Measurements from ENCODE around the gene ABCC9. TPM values are rescaled to one million over a fixed set of nuclear protein-coding genes. Genes with fewer than 3 reads are reported as not detected.

ABCC9 gene
- total and polyA plus RNA-seq, 12 donors = 8.7 to 128 (median 90.0) TPM

DNA sequence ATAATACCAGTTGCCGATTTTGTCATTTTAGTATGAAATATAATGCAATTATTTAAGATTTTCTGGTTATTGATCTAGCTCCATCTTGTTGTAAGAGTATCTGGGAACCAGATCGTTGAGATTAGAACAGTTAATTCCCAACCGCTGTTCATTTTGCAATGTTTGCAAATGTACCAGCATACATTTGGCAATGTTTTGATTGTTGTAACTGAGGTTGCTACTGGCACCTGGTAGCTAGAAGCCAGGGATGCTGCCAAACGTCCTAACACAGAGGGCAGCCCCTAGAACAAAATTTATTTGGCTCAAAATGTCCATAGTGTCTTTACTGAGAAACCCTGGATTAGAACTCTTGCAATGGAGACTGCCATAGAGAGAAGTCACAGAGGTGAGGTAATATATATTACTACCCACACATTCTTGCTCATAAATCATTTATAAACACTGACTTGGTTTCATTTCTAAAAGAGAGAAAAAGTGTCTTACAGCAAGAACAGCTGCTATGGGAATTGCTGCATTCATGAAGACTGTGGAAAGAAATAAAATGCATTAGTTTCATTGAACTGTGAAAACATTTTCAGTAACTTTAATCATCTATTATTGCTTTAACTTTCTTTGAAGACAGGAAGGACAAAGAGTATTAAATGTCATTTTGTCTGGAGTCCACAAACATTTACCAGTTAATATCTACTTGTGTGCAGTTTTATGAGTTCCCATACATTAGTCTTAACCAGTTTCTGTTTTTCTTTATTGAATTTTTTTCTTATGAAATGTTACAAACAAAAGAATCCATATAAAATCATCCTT lies 46.2 kb downstream of the ABCC9 start:
- intact Hi-C loops (cut with DNase I) = loop anchor here in 3 of 10 donors (5.0 kb wide), 2 partner anchors 32 to 42 kb away; no protein-coding TSS in a partner anchor
- no peaks in the 10 kb centered on the region for H3K27me3 ChIP-seq
- H3K9me3 ChIP-seq = no peaks in the 10 kb centered on the region
- ATAC-seq = no peak
- TF ChIP-seq, protein P1, sequence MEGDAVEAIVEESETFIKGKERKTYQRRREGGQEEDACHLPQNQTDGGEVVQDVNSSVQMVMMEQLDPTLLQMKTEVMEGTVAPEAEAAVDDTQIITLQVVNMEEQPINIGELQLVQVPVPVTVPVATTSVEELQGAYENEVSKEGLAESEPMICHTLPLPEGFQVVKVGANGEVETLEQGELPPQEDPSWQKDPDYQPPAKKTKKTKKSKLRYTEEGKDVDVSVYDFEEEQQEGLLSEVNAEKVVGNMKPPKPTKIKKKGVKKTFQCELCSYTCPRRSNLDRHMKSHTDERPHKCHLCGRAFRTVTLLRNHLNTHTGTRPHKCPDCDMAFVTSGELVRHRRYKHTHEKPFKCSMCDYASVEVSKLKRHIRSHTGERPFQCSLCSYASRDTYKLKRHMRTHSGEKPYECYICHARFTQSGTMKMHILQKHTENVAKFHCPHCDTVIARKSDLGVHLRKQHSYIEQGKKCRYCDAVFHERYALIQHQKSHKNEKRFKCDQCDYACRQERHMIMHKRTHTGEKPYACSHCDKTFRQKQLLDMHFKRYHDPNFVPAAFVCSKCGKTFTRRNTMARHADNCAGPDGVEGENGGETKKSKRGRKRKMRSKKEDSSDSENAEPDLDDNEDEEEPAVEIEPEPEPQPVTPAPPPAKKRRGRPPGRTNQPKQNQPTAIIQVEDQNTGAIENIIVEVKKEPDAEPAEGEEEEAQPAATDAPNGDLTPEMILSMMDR (IDR thresholded peaks at IDR 0.05) = no peak
- no peak overlapping the region for H3K4me3 ChIP-seq
- WGBS, 2 donors = 61 to 69% methylated on average over 4 of the region's 4 CpGs
- H3K36me3 ChIP-seq = peaks cover 0 to 36% (median 0%) of the 10 kb centered on the region in 9 donors
- no peak overlapping the region for H3K27ac ChIP-seq
- peaks cover 0 to 44% (median 17%) of the 10 kb centered on the region in 9 donors for H3K4me1 ChIP-seq
- DNase-seq = no peak

DNA sequence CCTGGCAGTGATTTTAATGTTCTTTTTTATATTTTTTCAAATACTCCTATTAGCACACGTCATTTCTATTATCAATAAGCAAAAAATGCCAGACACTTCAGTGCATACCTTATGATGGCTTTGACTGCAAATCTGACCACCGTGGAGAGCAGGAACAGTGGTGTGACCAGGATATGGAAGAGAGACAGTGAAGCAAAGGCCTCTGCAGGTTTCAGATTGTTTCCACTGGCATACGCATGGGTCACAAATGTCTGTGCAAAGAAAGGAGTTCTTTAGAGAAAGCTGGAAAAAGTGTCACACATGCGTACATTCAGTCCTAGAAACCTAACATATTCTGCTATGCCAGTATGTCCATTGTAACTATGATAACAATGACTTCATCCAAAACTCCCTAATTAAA lies 47.3 kb downstream of the ABCC9 start:
- 77 to 79% methylated on average over 4 of the region's 4 CpGs for WGBS, 2 donors
- H3K27ac ChIP-seq = peak overlapping the region in 2 of 10 donors; percentile 5 to 11
- H3K4me3 ChIP-seq = no peak overlapping the region
- DNase-seq (no peak), ATAC-seq (no peak)
- H3K9me3 ChIP-seq = no peaks in the 10 kb centered on the region
- peaks cover 0 to 45% (median 17%) of the 10 kb centered on the region in 9 donors for H3K4me1 ChIP-seq
- H3K36me3 ChIP-seq = peaks cover 0 to 39% (median 0%) of the 10 kb centered on the region in 9 donors
- H3K27me3 ChIP-seq = no peaks in the 10 kb centered on the region
- TF ChIP-seq, protein P1 (IDR thresholded peaks at IDR 0.05) = no peak
- intact Hi-C loops (cut with DNase I) = loop anchor here in 3 of 10 donors (5.0 kb wide), 2 partner anchors 33 to 43 kb away; no protein-coding TSS in a partner anchor

DNA sequence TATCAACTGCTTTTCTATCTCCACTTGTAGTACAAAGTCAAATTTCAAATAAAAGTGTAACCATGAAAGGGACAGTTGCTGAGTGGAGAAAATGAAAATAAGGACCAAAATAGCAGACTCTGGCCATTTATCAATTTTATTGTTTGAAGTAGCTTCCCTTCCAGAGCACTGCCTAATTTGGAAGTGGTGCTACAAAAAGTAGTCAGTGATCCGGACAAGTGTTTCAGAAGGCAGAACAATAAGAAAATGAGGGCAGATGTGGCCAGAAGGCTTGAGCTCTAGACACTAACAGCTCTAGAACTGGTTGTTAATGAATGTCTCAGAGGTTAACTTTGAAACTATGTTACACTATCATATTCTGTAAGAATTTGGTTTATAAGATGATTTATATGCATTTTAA lies 48.9 kb downstream of the ABCC9 start:
- TF ChIP-seq, protein P1 (IDR thresholded peaks at IDR 0.05) = no peak
- intact Hi-C loops (cut with DNase I) = loop anchor here in 3 of 10 donors (5.0 kb wide), 2 partner anchors 35 to 45 kb away; no protein-coding TSS in a partner anchor
- Histone ChIP-seq H3K9me3 (no peaks in the 10 kb centered on the region), H3K27me3 (no peaks in the 10 kb centered on the region), H3K4me3 (no peak overlapping the region), H3K4me1 (peaks cover 0 to 54% (median 17%) of the 10 kb centered on the region in 9 donors), H3K36me3 (peaks cover 0 to 45% (median 0%) of the 10 kb centered on the region in 9 donors), H3K27ac (peak overlapping the region; percentile 20 to 80 (median 66))
- peak in 3 of 8 donors; percentile 36 to 48 (median 37) for ATAC-seq
- DNase-seq = no peak
- WGBS, 2 donors = 8 to 15% methylated on average over 1 of the region's 1 CpG

DNA sequence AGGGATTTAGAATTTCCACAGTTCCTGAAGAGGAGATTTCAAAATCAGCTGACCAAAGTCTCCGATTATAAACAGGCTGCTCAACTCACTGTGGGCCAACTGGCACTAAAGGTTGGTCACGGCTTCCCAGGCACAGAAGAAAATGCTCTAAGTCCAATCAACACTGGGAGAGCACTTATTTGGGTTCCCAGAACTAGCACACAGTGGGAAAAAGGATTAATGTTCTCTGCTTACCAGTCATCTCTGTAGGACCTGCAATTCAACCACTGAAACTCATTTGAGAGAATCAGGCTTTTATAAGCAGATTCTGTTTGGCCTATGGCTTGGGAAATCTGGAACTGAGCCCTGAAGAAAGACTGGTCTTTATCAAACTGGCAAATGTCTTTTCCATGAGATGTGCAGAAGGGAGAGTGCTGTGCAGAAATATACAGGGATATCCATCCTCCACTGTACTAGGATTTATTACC lies 49.4 kb downstream of the ABCC9 start:
- H3K27me3 ChIP-seq = no peaks in the 10 kb centered on the region
- H3K36me3 ChIP-seq = peaks cover 0 to 45% (median 0%) of the 10 kb centered on the region in 9 donors
- peak; percentile 72 to 95 (median 84) for ATAC-seq
- intact Hi-C loops (cut with DNase I) = loop anchor here in 3 of 10 donors (5.0 kb wide), 2 partner anchors 36 to 46 kb away; no protein-coding TSS in a partner anchor
- H3K4me1 ChIP-seq = peaks cover 0 to 54% (median 17%) of the 10 kb centered on the region in 9 donors
- WGBS, 2 donors = 37 to 40% methylated on average over 2 of the region's 2 CpGs
- no peak overlapping the region for H3K4me3 ChIP-seq
- peak; percentile 27 to 40 for DNase-seq
- no peaks in the 10 kb centered on the region for H3K9me3 ChIP-seq
- H3K27ac ChIP-seq = peak overlapping the region; percentile 20 to 80 (median 66)
- TF ChIP-seq, protein P1 (IDR thresholded peaks at IDR 0.05) = no peak
